GM19455 (cell line): ENCODE measurements around the gene SLC36A2.
A peak's percentile ranks its signal among the peaks of the same experiment; 100 is the strongest.
"Not testable (repeated sequence)": the region's sequence is repeated elsewhere in the genome, so short reads cannot be mapped to it uniquely, and the experiment has no call there.

Source experiments
- ATAC-seq: cut with Tn5 transposase; IDR thresholded peaks from one replicate; pipeline ENCODE4 v1.9.1; 2021; ENCODE audit not compliant: unreplicated experiment

The SLC36A2 gene

DNA sequence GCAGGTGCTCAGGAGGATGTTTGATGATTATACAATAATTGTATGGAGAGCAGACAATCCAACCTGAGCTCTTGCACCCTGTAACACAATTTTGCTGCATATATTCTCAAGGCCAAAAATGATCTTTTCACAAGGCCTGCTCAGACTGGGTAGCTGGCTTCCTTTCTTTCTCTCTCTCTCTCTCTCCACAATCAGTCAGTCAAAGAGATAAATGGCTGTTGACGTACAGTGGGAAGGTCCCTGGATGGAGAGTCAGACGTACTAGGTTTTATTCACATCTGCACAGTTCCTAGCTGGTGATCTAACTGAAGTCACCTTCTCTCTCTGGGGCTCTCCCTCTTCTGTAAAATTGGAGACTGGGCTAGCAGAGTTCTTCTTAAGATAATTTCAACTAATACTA is 19.8 kb downstream of the SLC36A2 start:
- ATAC-seq = no peak

DNA sequence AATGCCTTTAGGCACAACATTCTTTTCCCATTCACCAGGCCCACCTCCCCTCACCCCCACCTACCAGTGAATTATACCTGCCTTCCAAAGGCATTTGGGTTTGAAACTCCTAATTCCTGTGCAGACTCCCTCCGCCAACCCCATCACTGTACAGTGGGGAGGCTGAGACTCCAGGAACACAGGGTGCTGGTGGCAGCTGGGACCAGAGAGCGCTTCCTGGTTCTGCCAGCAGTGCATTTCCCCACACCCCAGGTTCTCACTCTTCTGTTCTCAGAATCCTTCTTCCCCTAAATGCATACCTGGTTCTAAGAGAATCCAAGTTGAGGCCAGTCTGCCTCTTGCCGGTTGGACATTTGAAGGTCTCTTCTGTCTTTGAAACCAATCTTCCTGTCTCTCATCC is 21.1 kb downstream of the SLC36A2 start:
- no peak for ATAC-seq

DNA sequence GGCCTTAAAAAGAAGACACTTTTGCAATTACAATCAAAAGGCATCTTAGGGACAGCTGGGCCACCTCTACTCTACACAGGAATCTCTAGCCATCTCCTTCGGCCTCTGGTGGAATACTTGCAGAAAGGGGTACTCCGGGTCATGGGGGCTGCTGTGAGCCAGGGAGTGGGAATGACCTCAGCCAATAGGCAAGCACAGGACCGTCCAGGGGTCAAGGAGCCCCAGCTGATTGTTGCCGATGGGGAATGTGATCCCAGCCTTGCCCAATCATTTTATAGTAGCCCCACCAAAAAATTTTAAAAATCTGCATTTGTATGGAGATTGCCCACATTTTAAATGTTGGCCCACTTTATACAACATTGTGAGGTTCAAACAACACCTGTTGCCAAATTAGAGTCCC is 26.9 kb downstream of the SLC36A2 start:
- no peak for ATAC-seq

DNA sequence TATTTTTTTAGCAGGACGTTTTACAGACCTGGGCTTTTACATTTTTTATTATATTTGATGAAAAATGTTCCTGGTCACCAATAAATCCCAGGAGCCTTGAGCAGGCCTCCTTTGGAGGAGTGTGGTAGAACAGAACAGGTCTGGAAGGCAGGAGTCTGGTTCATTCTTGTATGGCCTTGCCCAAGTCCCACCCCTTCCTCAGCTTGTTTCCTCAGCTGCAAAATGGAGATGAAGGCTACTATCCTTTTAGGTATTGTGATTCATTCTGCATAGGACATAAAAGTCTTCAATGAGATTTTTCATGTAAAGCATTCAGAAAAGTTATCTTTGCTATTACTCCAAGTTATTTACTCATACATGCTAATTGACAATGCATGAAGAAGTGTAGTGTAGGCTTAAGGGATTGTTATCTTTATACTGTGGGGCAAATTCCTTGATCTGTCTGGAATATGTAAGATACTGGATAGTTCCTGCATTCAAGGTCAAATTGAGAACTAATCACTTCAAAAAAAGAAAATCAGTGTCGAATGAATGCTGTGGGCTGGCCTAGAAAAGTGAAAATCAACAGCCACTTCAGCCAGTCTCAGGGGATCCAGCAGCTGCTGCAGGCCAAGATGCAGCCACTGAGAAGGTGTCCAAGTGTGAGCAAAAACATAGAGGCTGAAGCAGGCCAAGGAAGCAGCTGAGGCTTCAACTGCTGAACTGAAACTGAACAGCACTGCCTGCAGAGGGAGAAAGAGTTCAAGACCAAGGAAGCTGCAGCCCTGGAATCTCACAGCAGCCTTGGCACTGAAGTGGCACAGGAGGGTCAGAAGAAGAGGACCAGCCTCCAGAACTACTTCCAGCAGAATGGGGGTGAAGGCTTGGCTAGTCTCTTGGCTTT is 28.3 kb downstream of the SLC36A2 start:
- peak; percentile 55 for ATAC-seq

DNA sequence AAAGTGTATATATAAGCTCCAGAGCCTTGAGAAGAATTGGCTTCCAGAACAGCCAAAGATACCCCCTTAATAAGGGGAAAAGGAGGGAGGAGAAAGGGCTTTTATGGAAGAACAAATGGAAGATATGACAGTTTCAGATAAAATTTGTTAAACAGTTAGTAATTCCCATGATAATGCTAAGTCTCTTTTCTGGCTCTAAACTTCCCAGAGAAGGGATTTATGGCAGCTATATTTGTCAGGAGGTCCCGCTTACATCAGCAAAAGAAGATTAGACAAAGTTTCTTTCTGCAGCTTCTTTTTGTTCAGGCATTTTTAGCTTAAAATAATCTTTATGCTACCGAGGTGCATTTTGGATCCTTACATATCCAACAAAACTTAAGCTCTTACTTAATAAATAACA is 29.5 kb downstream of the SLC36A2 start:
- ATAC-seq = no peak

DNA sequence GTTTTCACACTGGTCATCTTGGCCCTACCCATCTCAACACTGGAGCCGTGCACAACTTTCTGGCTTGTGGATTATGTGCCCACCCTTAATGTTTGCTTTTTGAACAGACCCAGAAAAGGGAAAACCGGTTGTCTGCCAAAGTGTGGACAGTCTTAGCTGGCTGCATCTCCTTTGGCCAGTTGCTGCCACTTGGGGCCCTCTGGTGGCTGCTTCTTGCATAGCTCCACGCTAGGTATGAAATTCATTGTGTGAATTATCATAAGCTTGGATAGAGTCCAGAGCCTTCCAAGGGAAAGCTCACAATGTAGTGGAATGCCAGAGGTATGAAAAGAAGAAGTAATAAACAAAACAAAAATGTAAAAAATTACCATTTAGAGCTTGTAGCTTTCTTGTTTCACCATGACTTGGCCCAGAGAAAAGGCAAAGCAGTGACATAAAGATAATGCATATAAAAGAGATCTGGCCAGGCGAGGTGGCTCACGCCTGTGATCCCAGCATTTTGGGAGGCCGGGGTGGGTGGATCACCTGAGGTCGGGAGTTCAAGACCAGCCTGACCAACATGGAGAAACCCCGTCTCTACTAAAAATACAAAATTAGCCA is 31.3 kb downstream of the SLC36A2 start:
- ATAC-seq = peak; percentile 82

DNA sequence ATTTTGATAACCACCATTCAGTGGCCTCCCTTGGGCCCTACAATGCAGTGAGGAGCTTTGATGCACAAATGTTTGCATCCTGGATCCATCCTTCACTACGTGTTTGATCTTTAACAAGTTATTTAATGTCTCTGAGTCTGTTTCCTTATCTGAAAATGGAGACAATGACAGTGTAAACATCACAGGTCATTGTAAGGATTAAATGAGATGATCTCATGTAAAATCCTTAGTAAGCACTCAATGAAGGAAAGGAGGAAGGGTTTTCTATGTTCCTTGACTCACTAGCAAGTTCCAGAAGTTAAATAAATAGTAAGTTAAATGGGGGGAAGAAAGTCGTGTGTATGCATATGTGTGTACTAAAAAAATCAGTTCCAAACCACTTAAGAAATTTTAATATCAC is 34.0 kb downstream of the SLC36A2 start:
- ATAC-seq = no peak

DNA sequence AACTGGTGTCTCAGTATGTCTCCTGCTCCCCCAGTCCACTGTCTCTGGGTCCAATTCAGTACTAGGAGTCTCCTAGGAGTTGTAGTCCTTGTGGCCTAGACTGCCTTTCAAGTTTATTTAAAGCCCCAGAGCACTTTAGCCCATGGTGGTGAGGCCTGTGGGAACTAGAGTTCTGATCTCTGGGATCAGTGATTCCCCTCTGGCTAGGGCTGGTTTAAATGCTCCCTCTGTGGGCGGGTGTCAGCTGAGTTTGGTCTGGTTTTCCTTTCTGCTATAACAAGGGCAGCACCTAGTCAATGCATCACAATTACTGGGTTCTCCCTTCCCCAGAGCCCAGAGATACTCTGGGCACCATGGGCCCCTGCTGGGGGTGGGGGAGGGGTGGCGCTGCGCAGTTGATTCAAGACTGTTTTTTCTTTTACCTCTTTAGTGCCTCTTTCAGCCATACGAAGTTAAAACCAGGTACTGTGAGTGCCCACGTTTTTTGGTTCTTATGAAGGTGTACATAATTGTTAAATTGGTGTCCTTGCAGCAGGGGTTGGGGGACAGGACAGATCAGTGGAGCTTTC is 34.5 kb downstream of the SLC36A2 start:
- no peak for ATAC-seq

DNA sequence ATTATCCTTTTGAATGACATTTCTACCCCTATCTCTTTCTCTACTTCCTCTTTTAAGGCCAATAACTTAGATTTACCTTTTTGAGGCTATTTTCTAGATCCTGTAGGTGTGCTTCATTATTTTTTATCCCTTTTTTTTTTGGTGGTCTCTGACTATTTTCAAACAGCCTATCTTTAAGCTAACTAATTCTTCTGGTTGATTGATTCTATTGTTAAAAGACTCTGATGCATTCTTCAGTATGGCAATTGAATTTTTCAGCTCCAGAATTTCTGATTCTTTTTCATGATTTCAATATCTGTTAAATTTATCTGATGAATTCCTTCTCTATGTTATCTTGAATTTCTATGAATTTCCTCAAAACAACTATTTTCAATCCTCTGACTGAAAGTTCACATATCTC is 36.4 kb downstream of the SLC36A2 start:
- ATAC-seq = no peak

DNA sequence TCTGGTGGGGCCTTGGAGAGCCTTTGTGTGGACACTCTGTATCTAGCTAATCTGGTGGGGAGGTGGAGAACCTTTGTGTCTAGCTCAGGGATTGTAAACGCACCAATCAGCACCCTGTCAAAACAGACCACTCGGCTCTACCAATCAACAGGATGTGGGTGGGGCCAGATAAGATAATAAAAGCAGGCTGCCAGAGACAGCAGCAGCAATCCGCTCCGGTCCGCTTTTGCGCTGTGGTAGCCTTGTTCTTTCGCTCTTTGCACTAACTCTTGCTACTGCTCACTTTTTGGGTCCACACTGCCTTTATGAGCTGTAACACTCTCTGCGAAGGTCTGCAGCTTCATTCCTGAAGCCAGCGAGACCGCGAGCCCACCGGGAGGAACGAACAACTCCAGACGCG is 37.5 kb downstream of the SLC36A2 start:
- ATAC-seq = not testable (repeated sequence)

DNA sequence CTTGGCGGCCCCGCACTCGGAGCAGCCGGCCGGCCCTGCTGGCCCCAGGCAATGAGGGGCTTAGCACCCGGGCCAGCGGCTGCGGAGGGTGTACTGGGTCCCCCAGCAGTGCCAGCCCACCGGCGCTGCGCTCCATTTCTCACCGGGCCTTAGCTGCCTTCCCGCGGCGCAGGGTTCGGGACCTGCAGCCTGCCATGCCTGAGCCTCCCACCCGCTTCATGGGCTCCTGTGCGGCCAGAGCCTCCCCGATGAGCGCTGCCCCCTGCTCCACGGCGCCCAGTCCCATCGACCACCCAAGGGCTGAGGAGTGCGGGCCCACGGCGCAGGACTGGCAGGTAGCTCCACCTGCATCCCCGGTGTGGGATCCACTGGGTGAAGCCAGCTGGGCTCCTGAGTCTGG is 38.1 kb downstream of the SLC36A2 start:
- ATAC-seq = not testable (repeated sequence)

DNA sequence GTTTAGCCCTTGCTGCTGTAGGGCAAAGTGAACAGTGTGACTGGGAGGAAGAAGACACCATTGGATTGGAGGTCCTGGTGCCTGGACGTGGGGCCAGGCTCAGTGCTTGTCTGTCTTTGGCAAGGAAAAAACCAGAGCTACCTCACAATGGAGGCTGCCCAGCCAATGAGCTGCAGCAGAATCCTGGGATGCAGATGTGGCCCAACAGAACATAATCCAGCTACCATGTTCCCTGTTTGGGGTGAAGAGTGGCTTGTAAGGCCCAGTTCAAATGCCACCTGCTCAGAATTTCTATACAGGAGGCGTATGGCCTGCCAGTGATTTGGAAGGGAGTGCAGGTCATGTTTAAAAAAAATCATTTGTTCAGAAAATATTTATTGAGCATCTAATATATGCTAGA is 43.7 kb downstream of the SLC36A2 start, which contains the start of gene SLC36A3:
Gene SLC36A3 (minus strand): TSS at position 101 of the 400 bp plus-strand sequence. CDS start 412 bp downstream, outside the sequence.
- ATAC-seq = no peak

DNA sequence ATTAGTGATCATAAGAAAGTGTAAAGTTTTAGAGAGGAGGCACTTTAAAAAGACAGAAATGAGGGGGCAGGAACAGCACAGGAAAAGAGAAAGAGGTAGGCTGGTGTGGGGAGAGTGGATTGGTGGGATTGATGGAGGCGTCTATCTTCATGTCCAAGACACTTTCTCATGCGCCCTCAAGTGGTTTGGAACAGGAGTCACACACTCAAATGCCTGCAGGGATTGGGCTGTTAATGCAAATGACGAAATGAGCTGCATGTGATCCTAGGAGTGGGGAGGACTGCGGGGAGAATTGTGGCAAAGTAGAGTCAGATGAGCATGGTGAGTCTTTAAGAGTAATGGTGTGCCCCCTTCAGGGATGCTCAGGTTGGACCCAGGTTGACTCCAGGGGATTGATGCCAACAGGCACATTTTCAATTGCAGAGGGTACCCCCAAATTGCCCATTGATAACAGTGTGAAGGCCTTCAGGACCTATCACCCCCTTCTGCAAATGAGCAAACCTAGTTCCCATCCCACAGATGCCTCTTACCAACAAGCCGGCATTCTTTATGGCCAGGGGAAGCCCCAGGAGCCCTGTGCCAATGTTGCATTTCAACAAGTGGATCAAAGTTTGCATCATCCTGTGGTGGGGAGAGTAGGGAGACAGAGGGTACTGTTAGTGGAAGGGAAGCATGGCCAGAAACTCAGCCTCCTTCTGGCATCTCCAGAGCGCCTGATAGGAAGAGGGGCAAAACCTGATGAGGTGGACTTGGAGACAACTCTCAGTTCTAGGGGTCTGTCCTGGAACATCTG is 49.1 kb downstream of the SLC36A2 start:
- no peak for ATAC-seq

DNA sequence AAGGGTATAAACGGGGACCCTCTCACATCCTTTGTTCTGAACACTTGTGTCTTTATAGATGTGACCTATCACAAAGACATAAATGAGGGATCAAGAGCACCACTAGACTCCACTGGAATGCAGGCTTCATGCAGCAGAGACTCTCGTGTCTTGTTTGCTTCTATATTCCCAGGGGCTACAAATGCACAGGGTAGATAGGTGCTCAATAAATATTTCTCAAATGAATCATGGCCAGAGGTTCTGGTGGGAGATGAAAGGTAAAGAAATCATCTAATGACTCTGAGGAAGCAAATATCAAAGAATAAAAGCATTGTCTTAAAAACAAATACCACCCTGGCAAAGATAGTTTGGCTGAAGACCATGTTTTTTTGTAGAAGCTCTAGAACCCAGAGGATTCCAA is 50.4 kb downstream of the SLC36A2 start:
- no peak for ATAC-seq

DNA sequence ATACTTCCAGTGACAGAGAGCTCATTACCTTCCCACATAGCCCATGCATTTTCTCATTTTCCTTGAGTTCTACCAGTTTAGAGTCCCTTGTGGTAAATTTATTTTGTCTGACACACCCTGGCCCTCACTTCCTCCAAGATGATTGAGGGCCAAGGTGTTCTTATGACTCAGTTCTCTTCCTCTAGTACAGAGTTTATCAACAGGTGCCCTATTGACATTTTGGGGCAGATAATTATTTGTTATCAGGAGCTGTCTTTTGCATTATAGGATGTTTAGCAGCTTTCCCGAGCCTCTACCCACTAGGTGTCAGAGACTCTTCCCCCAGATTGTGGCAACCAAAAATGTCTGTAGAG is 50.9 kb downstream of the SLC36A2 start:
- ATAC-seq = no peak

DNA sequence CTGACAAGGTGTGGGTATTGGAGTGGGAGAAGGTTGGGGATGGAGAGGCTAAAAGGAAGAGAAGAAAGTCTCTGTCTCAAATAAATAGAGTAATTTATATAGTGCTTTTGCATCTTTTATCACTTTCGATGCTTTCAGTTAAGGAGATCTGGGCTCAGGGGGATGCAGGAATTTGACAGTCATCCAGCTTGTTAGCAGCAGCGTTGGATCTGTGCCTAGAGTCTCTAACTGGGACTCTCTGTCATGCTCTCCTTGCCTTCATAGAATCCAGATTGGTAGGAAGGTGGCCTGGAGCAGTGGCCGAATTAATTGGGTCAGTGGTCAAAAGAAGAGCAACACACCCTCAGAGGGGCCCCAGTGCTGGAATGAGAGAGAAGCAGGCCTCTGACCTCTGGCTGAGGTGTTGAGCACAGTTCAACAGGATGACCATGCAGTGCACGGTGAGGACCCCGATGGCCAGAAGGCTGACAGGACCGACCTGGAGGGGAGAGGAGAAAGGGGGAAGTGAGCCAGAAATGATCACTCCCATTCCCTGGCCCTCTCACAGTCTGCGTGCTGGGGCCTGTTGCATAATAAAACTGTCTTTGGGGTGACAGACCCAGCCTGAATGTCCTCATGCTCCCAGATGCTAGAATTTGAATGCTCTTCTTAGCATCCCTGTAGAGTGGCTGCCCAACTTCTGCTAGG is 51.4 kb downstream of the SLC36A2 start:
- ATAC-seq = no peak

DNA sequence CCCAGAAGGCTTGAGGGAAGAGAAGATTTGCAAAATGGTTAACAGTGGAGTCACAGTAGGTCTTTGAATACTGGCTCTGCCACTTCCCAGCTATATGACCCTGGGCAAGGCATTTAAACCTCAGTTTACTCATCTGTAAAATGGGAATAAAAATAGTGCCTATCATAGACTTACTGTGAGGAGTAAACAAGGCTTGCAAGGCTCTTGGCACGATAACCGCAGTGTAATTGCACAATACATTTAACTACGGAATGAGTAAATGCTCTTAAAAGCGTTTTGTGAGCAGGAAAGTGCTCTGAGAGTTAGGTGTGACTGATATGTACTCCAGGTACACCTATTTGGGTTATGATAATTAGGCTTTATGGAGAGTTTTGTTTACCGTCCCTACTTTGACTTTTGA is 52.2 kb downstream of the SLC36A2 start:
- ATAC-seq = no peak

DNA sequence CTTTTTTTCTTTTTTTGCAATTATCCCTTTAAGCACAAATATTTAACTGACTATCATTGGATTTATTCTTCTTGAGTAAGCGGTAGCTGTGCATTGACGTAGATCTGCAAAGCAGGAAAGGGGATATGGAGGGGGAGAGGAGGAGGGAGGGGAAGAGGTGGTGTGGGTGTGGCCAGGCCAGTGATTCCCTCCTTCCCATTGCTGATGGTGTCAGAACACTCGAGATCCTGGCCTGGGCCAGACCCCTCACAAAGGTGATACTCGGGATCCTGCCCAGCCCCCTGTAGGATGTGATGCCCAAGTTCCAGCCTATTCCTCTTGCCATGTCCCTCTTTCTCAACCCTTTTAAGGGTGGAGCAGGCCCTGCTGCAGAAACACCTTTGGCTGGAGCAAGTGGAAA is 53.7 kb downstream of the SLC36A2 start:
- no peak for ATAC-seq

DNA sequence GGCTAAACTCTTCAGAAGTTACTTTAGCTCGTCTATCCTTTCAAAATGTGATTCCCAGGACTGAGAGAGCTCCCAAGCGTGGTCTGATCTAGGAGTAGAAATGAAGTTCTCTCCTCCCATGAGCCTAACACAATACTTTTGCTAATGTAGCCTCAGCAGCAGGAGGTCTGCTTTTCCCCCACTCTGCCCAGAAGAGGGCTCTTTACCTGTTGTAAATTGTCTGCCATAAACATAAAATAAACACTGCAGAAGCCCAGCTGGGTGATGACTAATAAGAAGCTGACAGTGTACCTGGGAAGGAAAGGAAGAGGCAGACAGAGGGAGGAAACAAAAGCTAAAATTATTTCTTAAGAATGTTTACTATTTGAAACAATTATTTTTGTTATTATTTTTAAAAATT is 59.2 kb downstream of the SLC36A2 start:
- no peak for ATAC-seq

DNA sequence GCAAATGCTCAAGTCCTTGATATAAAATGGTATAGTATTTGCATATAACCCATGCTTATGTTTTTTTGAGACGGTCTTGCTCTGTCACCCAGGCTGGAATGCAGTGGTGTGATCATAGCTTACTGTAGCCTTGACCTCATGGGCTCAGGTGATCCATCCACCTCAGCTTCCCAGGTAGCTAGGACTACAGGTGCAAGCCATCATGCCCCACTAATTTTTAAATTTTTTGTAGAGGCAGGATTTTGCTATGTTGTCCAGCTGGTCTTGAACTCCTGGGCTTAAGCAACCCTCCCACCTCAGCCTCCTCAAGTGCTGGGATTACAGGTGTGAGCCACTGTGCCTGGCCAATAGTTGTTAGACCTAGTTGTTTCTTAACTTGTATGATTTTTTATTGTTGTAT is 61.1 kb downstream of the SLC36A2 start:
- ATAC-seq = no peak

DNA sequence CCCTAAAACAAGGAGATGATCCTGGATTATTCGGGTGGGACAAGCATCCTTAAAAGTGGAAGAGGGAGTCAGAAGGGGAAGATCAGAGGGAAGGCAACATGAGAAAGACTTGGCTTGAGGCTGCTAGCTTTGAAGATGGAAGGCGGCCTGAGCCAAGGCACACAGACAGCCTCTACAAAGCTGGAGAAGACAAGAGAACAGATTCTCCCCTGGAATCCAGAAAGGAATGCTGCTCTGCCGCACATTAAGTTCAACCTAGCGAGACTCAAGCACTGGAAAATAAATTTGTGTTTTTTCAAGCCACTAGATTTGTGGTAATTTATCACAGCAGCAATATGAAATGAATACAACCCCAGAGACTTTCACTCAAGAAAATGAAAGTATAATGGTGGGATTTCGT is 61.7 kb downstream of the SLC36A2 start:
- no peak for ATAC-seq
